GM23248 (cell line): ENCODE measurements around the gene BOD1.

Source experiments
- EZH2 ChIP-seq: fragments of 200-600 bp; sonication (generic); IDR thresholded peaks from 2 replicates; pipeline ENCODE4 v1.6.1; 2018; ENCODE audit warnings: antibody characterized with exemption, mild to moderate bottlenecking; ENCODE audit not compliant: insufficient read depth, poor library complexity, severe bottlenecking
- EZH2phosphoT487 ChIP-seq: fragments of 200-600 bp; sonication (generic); IDR thresholded peaks from 2 replicates; pipeline ENCODE4 v1.6.1; 2018; ENCODE audit warnings: antibody characterized with exemption, moderate library complexity, mild to moderate bottlenecking, low read depth; ENCODE audit not compliant: insufficient read depth

GRCh38 chr5:173659423-173659822, 43.0 kb upstream of the BOD1 start:
- TF ChIP-seq EZH2 (no peak), EZH2phosphoT487 (no peak)
